OCI-LY3 (cell line): ENCODE measurements around the gene IGHMBP2.

Source experiments
- CTCF ChIP-seq: fragments of 200-600, 300-600 bp; sonication (generic); IDR thresholded peaks from 2 replicates; pipeline ENCODE4 v1.5.1; 2014; ENCODE audit warnings: antibody characterized with exemption, low read length, low read depth
- EZH2phosphoT487 ChIP-seq: fragments of 200-600 bp; shearing (Covaris generic); IDR thresholded peaks from 2 replicates; pipeline ENCODE4 v1.6.1; 2018; ENCODE audit warnings: antibody characterized with exemption, mixed run types, low read depth

DNA sequence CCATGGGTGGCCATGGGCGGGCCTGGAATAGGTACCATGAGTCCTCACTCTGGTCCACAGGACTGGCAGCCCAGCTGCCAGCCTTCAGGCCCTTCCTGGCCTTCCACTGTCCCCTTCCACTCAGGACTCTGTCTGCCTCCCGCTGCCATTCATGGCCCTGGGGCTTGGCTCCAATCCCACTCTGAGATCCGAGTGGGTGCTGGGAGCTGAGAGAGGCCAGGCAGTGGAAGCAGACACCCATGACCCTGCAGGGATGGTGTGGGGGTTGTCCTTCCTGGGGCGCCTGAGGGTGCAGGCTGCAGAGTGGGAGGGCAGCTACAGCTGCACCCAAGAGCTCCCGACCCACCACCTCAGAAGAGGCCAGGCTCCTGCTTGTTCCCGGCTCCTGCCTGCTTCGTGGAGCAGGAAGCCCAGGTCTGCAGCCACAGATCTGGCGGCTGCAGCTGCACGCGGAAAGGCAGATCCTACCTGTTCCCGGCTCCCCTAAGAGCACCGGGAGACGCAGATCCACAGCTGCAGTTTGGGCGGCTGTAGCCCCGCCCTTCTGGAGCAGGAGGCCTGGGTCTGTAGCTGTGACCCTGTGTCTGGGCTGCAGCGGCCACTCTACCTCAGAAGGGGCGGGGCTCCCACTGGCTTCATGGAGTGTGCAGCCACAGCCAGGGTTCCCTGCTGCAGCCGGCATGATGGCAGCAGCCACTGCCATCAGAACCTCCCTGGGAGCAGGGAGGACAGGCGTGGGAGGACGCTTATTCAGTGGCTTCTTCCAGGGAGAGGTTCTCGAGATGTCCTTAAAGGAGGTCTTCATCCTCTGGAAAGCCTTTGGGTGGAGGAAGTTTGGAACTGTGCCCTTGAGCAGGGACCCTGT, 27.5 kb downstream of the IGHMBP2 start:
- TF ChIP-seq CTCF (no peak), EZH2phosphoT487 (no peak)
